ENCODE data around the gene TNPO1. TPM values are rescaled to one million over a fixed set of nuclear protein-coding genes. Genes with fewer than 3 reads are reported as not detected.

TNPO1 gene
- total and polyA plus RNA-seq, 12 donors, result 5.3 to 78.0 (median 67.5) TPM

DNA sequence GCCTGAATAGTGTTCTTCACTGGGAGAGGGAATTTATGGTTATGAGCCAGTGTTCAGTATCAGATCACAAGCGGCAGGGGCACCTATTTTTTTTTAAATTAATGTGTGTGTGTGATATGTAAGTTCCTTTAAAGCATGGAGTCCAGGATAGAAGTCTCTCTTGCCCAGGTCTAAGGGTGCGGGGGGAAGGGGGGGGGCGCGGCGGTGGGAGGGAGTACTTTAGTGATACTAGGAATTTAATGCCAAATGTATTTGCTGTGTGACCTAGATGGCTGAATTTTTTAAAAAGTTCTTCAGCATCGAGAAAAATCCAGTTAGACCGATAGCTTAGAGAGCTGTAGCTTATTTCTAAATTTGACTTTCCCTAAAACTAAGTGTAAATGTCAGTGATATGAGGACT, 137.9 kb downstream of the TNPO1 start:
- DNase-seq (no peak), ATAC-seq (no peak)
- Histone ChIP-seq H3K4me1 (peaks cover 3 to 63% (median 36%) of the 10 kb centered on the region in 9 donors), H3K27ac (peak overlapping the region in 9 of 10 donors; percentile 90 to 99 (median 97)), H3K27me3 (no peaks in the 10 kb centered on the region), H3K4me3 (peak overlapping the region in 5 of 10 donors; percentile 81 to 88 (median 84)), H3K36me3 (no peaks in the 10 kb centered on the region), H3K9me3 (no peaks in the 10 kb centered on the region)
- intact Hi-C loops (cut with DNase I), result no loop called here
- WGBS, 2 donors, result 77 to 81% methylated on average over 7 of the region's 7 CpGs
- TF ChIP-seq, protein P1, sequence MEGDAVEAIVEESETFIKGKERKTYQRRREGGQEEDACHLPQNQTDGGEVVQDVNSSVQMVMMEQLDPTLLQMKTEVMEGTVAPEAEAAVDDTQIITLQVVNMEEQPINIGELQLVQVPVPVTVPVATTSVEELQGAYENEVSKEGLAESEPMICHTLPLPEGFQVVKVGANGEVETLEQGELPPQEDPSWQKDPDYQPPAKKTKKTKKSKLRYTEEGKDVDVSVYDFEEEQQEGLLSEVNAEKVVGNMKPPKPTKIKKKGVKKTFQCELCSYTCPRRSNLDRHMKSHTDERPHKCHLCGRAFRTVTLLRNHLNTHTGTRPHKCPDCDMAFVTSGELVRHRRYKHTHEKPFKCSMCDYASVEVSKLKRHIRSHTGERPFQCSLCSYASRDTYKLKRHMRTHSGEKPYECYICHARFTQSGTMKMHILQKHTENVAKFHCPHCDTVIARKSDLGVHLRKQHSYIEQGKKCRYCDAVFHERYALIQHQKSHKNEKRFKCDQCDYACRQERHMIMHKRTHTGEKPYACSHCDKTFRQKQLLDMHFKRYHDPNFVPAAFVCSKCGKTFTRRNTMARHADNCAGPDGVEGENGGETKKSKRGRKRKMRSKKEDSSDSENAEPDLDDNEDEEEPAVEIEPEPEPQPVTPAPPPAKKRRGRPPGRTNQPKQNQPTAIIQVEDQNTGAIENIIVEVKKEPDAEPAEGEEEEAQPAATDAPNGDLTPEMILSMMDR (IDR thresholded peaks at IDR 0.05), result no peak

DNA sequence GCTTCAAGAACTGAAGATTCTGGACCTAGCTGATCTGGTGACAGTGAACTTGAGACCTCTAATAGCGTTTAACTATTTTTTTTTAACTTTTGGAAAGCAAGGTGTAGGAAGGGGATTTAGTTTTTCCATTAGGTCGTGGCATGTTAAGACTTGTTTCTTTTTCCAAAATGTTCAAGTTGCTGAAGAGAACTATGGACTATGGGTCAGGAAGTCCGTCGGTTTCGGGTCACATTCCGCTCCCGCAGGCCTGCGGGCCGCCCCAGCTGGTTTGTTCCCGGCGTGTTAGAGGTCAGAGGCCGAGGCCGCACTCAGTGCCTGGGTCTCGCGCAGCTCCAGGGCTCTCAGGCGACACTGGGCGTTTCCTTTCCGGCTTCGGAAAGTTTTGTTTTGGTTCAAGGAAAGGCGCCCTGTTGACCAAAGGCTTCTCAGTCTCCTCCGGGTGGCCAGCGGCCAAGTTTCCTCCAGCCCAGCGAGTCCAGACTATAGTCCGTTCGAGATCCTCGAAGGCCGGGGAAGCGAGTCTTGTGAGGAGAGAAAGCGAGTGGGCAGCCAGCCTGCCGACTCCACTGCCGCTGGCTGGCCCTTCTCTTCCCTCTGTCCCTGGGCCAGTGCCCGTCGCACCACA, 138.8 kb downstream of the TNPO1 start:
- H3K9me3 ChIP-seq, result no peaks in the 10 kb centered on the region

DNA sequence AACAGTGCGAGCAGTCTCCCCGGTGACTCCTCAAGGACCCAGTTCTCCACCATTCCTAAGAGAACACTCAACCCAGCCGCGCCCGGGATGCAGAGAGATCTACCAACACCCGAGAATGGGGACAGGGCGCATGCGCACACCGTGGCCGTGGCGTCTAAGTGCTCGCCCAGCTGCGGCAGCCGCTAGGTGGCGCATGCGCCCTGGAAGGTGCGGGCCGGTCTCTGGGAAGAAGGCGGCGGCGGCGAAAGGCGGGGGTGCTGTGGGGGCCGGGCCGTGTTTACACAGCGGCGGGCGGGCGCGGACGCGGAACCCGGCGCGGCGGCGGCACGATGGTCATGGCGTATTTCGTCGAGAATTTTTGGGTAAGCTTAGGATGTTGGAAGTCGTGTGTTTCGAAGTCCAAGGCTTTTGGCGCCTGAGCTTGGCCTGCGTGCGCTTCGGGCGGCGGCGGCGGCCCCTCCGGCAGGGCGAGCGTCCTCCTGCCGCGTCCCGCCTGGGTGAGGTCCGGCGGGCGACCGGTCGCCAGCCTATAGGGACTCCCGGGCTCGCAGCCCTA, 139.4 kb downstream of the TNPO1 start, which contains the start of gene FCHO2:
TSS of gene FCHO2 (plus strand) at position 274 of the 556 bp plus-strand sequence. CDS start at position 330, 56 bp downstream.
- H3K36me3 ChIP-seq, result peaks cover 0 to 7% (median 0%) of the 10 kb centered on the region in 9 donors
- peak; percentile 94 to 99 (median 98) for ATAC-seq
- H3K9me3 ChIP-seq, result no peaks in the 10 kb centered on the region
- no peaks in the 10 kb centered on the region for H3K27me3 ChIP-seq
- peaks cover 3 to 67% (median 40%) of the 10 kb centered on the region in 9 donors for H3K4me1 ChIP-seq
- WGBS, 2 donors, result 0 to 1% methylated on average over 52 to 64 of the region's 64 CpGs
- DNase-seq, result peak; percentile 98 to 100
- TF ChIP-seq, protein P1 (IDR thresholded peaks at IDR 0.05), result peak; percentile 69 to 97 (median 91)
- peak within 1 kb of the TSS; percentile 54 to 91 (median 83) for H3K4me3 ChIP-seq
- intact Hi-C loops (cut with DNase I), result loop anchor here in 1 of 10 donors (1.0 kb wide), 1 partner anchor 18 kb away; no protein-coding TSS in a partner anchor
- H3K27ac ChIP-seq, result peak within 1 kb of the TSS; percentile 90 to 99 (median 97)

More for the DNA sequence above, 138.8 kb downstream of the TNPO1 start:
- Histone ChIP-seq H3K27ac (peak overlapping the region; percentile 90 to 99 (median 97)), H3K4me1 (peaks cover 3 to 67% (median 40%) of the 10 kb centered on the region in 9 donors), H3K4me3 (peak overlapping the region; percentile 54 to 91 (median 83)), H3K36me3 (peaks cover 0 to 5% (median 0%) of the 10 kb centered on the region in 9 donors), H3K27me3 (no peaks in the 10 kb centered on the region)
- TF ChIP-seq, protein P1 (IDR thresholded peaks at IDR 0.05), result no peak
- peak; percentile 88 to 89 for DNase-seq
- WGBS, 2 donors, result 2 to 7% methylated on average over 33 of the region's 33 CpGs
- ATAC-seq, result peak; percentile 62 to 87 (median 84)
- intact Hi-C loops (cut with DNase I), result loop anchor here in 1 of 10 donors (1.0 kb wide), 1 partner anchor 17 kb away; no protein-coding TSS in a partner anchor

DNA sequence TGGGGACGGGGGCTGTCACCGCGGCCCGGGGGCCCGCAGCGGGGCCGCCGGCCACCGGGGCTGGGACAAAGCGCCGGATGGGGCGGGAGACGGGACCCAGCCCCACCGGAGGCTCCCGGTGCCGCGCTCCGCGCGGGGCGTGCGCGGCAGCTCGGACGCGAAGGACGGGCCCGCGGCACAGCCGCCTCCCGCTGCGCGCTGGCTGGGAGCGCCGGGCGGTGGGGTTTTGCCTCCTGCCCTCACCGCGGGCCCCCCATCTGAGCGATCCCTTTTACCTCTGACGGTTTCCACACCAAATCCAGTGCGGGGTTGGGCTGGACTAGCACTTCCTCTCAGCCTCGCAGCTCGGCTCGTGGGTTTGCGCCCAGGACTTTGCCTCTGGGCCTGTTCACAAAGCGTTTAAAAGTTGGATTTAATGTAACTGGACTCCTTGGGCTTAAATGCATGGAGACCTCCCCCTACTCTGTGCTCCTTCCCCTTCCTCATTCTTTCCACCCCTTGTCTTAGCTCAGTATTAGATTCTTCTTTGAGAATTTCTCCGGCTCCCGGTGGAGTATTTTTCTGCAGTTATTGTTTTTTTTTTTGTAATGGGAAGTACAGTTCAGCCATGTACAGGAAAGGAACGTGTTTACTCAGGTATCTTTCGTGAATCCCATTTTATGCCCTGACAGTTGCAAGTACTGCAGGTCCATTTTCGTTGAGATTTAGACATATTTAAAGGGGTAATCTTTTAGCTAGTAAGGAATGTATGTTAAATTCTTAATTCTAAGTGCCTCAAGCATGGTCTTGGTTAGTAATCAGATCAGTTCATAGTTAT, 140.1 kb downstream of the TNPO1 start:
- intact Hi-C loops (cut with DNase I), result no loop called here
- Histone ChIP-seq H3K9me3 (no peaks in the 10 kb centered on the region), H3K27ac (peak overlapping the region; percentile 90 to 99 (median 97)), H3K4me3 (peak overlapping the region; percentile 54 to 91 (median 83)), H3K36me3 (peaks cover 0 to 7% (median 0%) of the 10 kb centered on the region in 9 donors), H3K4me1 (peaks cover 3 to 60% (median 40%) of the 10 kb centered on the region in 9 donors), H3K27me3 (no peaks in the 10 kb centered on the region)
- ATAC-seq, result peak in 7 of 8 donors; percentile 4 to 63 (median 32)
- TF ChIP-seq, protein P1 (IDR thresholded peaks at IDR 0.05), result no peak
- 0 to 1% methylated on average over 45 to 51 of the region's 51 CpGs for WGBS, 2 donors
- peak; percentile 47 to 50 for DNase-seq

Measured in heart right ventricle (tissue), 16 donors.